Adrenal gland (tissue), 5 donors: ENCODE results near the gene PLCB1.

Source experiments
- POLR2A ChIP-seq, 2 donors: fragments of 450-650 bp; IDR thresholded peaks; one replicate each; pipeline ENCODE4 v1.6.1; 2017; ENCODE audit warnings: antibody characterized with exemption in 2 of 2, mild to moderate bottlenecking in 2 of 2, moderate library complexity in 1 of 2
- TF ChIP-seq, protein P1 (sequence below), 6 experiments: fragments of 450-650 bp in 4 of 6; fragments of 200-600 bp in 2 of 6; sonication (generic) in 1 of 6; IDR thresholded peaks; 1 replicate in 5 of 6; 2 replicates in 1 of 6; pipeline versions ENCODE4 v1.5.1 to v1.8.0; 2016 to 2021; ENCODE audit warnings: antibody characterized with exemption in 6 of 6, mild to moderate bottlenecking in 2 of 6, moderate library complexity in 1 of 6
- donor health status: DM: no; HTN: no; CAD: no.

DNA sequence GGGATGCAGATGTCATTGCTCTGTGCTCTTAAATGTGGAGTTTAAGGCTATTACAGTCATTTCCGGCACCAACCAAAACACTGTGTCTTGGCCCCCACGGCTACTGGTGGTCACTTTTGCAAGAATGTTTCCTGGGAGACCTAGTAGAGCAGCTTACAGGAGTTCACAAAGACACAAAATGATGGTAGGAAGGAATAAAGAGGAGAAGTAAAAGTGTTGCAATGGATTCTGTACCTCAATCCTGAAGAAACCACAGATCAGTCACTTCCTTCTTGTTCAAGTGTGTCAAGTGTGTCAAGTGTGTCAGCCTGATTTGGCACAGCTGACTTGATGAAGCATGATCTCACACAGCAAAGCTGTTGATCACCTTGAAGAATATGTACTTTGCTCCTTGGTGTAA is 344.0 kb downstream of the PLCB1 start:
- TF ChIP-seq, protein P1, sequence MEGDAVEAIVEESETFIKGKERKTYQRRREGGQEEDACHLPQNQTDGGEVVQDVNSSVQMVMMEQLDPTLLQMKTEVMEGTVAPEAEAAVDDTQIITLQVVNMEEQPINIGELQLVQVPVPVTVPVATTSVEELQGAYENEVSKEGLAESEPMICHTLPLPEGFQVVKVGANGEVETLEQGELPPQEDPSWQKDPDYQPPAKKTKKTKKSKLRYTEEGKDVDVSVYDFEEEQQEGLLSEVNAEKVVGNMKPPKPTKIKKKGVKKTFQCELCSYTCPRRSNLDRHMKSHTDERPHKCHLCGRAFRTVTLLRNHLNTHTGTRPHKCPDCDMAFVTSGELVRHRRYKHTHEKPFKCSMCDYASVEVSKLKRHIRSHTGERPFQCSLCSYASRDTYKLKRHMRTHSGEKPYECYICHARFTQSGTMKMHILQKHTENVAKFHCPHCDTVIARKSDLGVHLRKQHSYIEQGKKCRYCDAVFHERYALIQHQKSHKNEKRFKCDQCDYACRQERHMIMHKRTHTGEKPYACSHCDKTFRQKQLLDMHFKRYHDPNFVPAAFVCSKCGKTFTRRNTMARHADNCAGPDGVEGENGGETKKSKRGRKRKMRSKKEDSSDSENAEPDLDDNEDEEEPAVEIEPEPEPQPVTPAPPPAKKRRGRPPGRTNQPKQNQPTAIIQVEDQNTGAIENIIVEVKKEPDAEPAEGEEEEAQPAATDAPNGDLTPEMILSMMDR (IDR thresholded peaks at IDR 0.05): no peak
- no peak for TF ChIP-seq POLR2A (IDR thresholded peaks at IDR 0.05)
